HL-60 (cell line): ENCODE results near the gene GPC5.

Source experiments
- GABPA ChIP-seq: IDR thresholded peaks from 2 replicates; pipeline ENCODE4 v1.6.1; 2012; ENCODE audit warnings: low read depth
- POLR2AphosphoS5 ChIP-seq: IDR thresholded peaks from 2 replicates; pipeline ENCODE4 v1.6.1; 2012; ENCODE audit warnings: low read depth
- SPI1 ChIP-seq: IDR thresholded peaks from 2 replicates; pipeline ENCODE4 v1.6.1; 2012; ENCODE audit warnings: low read depth, mild to moderate bottlenecking, borderline replicate concordance
- TF ChIP-seq, protein P1 (sequence below): IDR thresholded peaks from one replicate; pipeline ENCODE4 v1.5.1; 2011; ENCODE audit warnings: low read length, control low read depth, inconsistent platforms; ENCODE audit not compliant: insufficient read depth
- TF ChIP-seq, protein P2 (sequence below): IDR thresholded peaks from 2 replicates; pipeline ENCODE4 v1.6.1; 2012; ENCODE audit warnings: low read depth; ENCODE audit not compliant: insufficient replicate concordance

DNA sequence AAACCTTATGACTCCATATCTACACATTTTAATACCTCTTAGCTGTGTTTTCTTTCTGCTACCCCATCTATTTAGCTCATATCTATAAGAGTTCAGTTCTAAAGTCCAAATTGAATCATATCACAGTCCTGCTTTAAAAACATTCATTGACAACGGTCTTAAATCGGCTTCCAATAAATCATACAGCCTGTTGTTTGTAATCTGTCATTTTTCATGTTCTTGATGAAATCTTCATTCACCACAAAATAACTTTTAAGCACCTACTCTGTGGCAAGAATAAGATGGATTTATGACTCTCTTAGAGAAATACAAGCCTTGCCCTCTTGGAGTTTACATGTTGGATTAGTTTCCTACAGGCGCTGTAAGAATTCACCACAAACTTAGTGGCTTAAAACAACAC lies 1377.2 kb downstream of the GPC5 start:
- TF ChIP-seq, protein P1, sequence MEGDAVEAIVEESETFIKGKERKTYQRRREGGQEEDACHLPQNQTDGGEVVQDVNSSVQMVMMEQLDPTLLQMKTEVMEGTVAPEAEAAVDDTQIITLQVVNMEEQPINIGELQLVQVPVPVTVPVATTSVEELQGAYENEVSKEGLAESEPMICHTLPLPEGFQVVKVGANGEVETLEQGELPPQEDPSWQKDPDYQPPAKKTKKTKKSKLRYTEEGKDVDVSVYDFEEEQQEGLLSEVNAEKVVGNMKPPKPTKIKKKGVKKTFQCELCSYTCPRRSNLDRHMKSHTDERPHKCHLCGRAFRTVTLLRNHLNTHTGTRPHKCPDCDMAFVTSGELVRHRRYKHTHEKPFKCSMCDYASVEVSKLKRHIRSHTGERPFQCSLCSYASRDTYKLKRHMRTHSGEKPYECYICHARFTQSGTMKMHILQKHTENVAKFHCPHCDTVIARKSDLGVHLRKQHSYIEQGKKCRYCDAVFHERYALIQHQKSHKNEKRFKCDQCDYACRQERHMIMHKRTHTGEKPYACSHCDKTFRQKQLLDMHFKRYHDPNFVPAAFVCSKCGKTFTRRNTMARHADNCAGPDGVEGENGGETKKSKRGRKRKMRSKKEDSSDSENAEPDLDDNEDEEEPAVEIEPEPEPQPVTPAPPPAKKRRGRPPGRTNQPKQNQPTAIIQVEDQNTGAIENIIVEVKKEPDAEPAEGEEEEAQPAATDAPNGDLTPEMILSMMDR: no peak
- TF ChIP-seq GABPA (no peak), SPI1 (no peak), POLR2AphosphoS5 (no peak)
- TF ChIP-seq, protein P2, sequence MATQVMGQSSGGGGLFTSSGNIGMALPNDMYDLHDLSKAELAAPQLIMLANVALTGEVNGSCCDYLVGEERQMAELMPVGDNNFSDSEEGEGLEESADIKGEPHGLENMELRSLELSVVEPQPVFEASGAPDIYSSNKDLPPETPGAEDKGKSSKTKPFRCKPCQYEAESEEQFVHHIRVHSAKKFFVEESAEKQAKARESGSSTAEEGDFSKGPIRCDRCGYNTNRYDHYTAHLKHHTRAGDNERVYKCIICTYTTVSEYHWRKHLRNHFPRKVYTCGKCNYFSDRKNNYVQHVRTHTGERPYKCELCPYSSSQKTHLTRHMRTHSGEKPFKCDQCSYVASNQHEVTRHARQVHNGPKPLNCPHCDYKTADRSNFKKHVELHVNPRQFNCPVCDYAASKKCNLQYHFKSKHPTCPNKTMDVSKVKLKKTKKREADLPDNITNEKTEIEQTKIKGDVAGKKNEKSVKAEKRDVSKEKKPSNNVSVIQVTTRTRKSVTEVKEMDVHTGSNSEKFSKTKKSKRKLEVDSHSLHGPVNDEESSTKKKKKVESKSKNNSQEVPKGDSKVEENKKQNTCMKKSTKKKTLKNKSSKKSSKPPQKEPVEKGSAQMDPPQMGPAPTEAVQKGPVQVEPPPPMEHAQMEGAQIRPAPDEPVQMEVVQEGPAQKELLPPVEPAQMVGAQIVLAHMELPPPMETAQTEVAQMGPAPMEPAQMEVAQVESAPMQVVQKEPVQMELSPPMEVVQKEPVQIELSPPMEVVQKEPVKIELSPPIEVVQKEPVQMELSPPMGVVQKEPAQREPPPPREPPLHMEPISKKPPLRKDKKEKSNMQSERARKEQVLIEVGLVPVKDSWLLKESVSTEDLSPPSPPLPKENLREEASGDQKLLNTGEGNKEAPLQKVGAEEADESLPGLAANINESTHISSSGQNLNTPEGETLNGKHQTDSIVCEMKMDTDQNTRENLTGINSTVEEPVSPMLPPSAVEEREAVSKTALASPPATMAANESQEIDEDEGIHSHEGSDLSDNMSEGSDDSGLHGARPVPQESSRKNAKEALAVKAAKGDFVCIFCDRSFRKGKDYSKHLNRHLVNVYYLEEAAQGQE: no peak
